ENCODE data around the gene LTA.

Gene LTA, protein sequence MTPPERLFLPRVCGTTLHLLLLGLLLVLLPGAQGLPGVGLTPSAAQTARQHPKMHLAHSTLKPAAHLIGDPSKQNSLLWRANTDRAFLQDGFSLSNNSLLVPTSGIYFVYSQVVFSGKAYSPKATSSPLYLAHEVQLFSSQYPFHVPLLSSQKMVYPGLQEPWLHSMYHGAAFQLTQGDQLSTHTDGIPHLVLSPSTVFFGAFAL

GRCh38 chr6:31572041-31572911 lies at the start of gene LTA:
Gene LTA, plus strand, starts transcription at chr6:31572289. Its CDS starts 454 bp downstream, at chr6:31572743.
- no peaks in the 10 kb centered on the region for H3K27me3 ChIP-seq
- peak within 1 kb of the TSS; percentile 84 for H3K9ac ChIP-seq
- peaks cover 99% of the 10 kb centered on the region for H3K4me1 ChIP-seq
- H3K4me3 ChIP-seq = peak within 1 kb of the TSS; percentile 61
- no peaks in the 10 kb centered on the region for H3K9me3 ChIP-seq
- peak within 1 kb of the TSS; percentile 94 for H3K27ac ChIP-seq
- peaks cover 7% of the 10 kb centered on the region for H3K36me3 ChIP-seq
- TF ChIP-seq Cebpa-rat (IDR thresholded peaks at IDR 0.05) = no peak
- 0 out of 2 replicates have a peak, but pooled peaks cover 7% of the 10 kb centered on the region for H4K20me1 ChIP-seq
- peak within 1 kb of the TSS; percentile 98 for H3K4me2 ChIP-seq

GRCh38 chr6:31525553-31525931 lies 46.5 kb upstream of the LTA start:
- Histone ChIP-seq H3K9ac (no peak overlapping the region), H3K4me2 (no peak overlapping the region)

DNA sequence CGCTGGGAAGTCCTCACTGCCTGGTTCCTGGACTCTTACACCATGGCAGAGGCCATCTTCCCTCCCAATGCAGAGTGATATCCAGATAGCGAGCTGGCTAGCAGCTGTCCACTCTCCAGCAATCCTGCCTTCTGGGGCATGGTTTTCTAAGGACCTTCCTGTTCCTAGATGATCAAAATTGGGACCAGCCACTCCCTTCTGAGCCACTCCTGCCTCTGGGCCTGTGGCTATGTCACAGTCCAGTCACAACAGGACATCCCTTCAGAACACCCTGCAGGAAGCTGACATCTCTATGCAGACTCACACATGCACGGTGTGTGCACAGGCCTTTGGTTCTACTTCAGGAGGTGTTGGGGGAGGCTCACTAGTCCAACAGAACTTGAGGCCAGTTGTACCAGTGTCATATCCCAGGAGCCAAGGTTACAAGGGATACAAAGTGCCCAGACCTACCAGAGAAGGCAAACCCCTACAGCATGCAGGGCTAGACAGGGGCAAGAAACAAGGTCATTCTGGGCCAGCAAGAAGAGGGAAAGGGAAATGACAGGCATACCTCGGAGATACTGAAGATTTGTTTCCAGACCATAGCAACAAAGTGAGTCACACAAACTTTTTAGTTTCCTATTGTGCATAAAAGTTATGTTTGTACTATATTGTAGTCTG lies 46.0 kb upstream of the LTA start:
- Histone ChIP-seq H3K27ac (no peak overlapping the region), H3K4me1 (no peaks in the 10 kb centered on the region), H3K27me3 (no peaks in the 10 kb centered on the region), H3K9ac (no peak overlapping the region), H3K4me3 (no peak overlapping the region), H3K9me3 (no peaks in the 10 kb centered on the region), H4K20me1 (peaks cover 26% of the 10 kb centered on the region), H3K4me2 (no peak overlapping the region), H3K36me3 (peaks cover 21% of the 10 kb centered on the region)
- TF ChIP-seq Cebpa-rat (IDR thresholded peaks at IDR 0.05) = no peak

More at GRCh38 chr6:31525553-31525931, 46.5 kb upstream of the LTA start:
- no peak overlapping the region for H3K27ac ChIP-seq
- H3K27me3 ChIP-seq = no peaks in the 10 kb centered on the region
- H3K9me3 ChIP-seq = no peaks in the 10 kb centered on the region
- peaks cover 20% of the 10 kb centered on the region for H4K20me1 ChIP-seq
- no peaks in the 10 kb centered on the region for H3K4me1 ChIP-seq
- H3K4me3 ChIP-seq = no peak overlapping the region
- no peak for TF ChIP-seq Cebpa-rat (IDR thresholded peaks at IDR 0.05)
- peaks cover 16% of the 10 kb centered on the region for H3K36me3 ChIP-seq

GRCh38 chr6:31528307-31528777 lies 43.7 kb upstream of the LTA start:
- no peak overlapping the region for H3K4me3 ChIP-seq
- H3K9me3 ChIP-seq = no peaks in the 10 kb centered on the region
- no peaks in the 10 kb centered on the region for H3K4me1 ChIP-seq
- no peak for TF ChIP-seq Cebpa-rat (IDR thresholded peaks at IDR 0.05)
- H3K27me3 ChIP-seq = no peaks in the 10 kb centered on the region
- peaks cover 43% of the 10 kb centered on the region for H3K36me3 ChIP-seq
- H3K27ac ChIP-seq = no peak overlapping the region
- peaks cover 48% of the 10 kb centered on the region for H4K20me1 ChIP-seq
- no peak overlapping the region for H3K4me2 ChIP-seq
- H3K9ac ChIP-seq = no peak overlapping the region

- H3K27ac ChIP-seq = no peak within 1 kb of the TSS
- peaks cover 53% of the 10 kb centered on the region for H4K20me1 ChIP-seq
- TF ChIP-seq Cebpa-rat (IDR thresholded peaks at IDR 0.05) = no peak
- H3K36me3 ChIP-seq = peaks cover 48% of the 10 kb centered on the region
- H3K9me3 ChIP-seq = no peaks in the 10 kb centered on the region
- H3K4me3 ChIP-seq = no peak within 1 kb of the TSS
- H3K4me1 ChIP-seq = no peaks in the 10 kb centered on the region
- H3K27me3 ChIP-seq = no peaks in the 10 kb centered on the region
- no peak within 1 kb of the TSS for H3K9ac ChIP-seq
- H3K4me2 ChIP-seq = no peak within 1 kb of the TSS
Observed at GRCh38 chr6:31528821-31529328, 43.2 kb upstream of the LTA start, which contains the start of gene MCCD1. Gene MCCD1, plus strand, starts transcription at chr6:31528962. Its CDS starts 53 bp downstream, at chr6:31529015.

DNA sequence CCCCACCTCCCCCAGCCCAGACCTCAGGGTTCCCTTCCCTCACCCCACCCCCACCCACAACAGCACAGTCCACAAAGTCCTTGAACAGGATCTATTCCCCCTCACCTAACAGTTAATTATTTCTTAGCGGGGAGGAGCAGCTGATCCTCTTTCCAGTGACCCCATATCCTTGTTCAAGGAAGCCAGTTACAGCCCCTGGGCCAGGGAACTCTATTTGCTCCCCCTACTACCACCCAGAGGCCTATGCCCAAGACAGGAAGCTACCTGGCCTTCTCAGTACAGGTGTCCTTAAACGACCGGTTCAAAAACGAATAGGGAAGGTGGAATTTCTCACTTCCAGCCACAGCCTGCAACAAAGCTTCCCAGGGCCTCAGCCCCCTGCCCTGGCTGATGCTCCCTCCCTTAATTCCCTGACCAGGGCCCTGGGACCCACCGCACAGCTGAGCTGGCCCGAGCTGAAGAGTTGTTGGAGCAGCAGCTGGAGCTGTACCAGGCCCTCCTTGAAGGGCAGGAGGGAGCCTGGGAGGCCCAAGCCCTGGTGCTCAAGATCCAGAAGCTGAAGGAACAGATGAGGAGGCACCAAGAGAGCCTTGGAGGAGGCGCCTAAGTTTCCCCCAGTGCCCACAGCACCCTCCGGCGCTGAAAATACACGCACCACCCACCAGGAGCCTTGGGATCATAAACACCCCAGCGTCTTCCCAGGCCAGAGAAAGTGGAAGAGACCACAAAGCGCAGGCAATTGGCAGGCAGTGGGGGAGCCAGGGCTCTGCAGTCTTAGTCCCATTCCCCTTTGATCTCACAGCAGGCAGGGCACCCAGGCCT lies 42.5 kb upstream of the LTA start:
- H4K20me1 ChIP-seq = peaks cover 60% of the 10 kb centered on the region
- no peak for TF ChIP-seq Cebpa-rat (IDR thresholded peaks at IDR 0.05)
- H3K27ac ChIP-seq = no peak overlapping the region
- H3K9ac ChIP-seq = no peak overlapping the region
- H3K27me3 ChIP-seq = no peaks in the 10 kb centered on the region
- H3K9me3 ChIP-seq = no peaks in the 10 kb centered on the region
- no peaks in the 10 kb centered on the region for H3K4me1 ChIP-seq
- H3K4me2 ChIP-seq = no peak overlapping the region
- H3K4me3 ChIP-seq = no peak overlapping the region
- peaks cover 55% of the 10 kb centered on the region for H3K36me3 ChIP-seq

DNA sequence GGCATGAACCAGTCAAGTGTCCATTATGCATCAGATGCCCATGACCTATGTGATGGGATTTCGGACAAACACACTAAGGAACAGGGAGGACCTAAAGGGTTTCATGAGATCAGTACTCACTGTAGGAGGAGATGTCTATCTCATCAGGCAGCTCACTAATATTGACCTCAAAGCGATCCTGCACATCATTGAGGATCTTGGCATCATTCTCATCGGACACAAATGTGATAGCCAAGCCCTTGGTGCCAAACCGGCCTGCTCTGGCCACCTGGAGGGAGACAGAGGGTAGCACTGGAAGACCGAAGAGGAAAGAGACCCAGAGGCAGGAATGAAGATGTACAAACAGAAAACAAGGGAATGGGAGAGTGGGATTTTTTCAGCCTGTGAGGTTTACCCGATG lies 41.4 kb upstream of the LTA start:
- Histone ChIP-seq H3K4me3 (no peak overlapping the region), H3K27me3 (no peaks in the 10 kb centered on the region), H3K4me2 (no peak overlapping the region), H3K9ac (no peak overlapping the region), H3K36me3 (peaks cover 66% of the 10 kb centered on the region), H3K9me3 (no peaks in the 10 kb centered on the region), H3K27ac (no peak overlapping the region), H3K4me1 (no peaks in the 10 kb centered on the region), H4K20me1 (peaks cover 71% of the 10 kb centered on the region)
- TF ChIP-seq Cebpa-rat (IDR thresholded peaks at IDR 0.05) = no peak

DNA sequence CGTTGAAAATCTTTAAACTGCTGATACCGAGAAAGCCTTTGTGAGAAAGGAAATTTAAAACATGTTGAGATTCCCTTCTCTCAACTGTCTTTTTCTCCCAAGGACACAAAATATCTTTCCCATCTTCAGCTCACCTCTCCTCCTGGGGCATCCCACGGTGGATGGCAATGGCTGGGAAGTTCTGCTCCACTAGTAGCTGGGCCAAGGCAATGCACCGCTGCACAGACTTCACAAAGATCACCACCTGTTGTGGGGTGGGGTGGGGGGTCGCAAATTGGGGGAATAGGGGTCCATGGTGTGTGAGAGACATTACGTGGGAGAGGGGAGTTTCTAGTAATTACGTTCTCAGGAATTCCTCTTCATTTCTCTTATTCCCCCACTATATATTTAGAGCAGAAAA lies 40.9 kb upstream of the LTA start:
- TF ChIP-seq Cebpa-rat (IDR thresholded peaks at IDR 0.05) = no peak
- Histone ChIP-seq H3K4me1 (no peaks in the 10 kb centered on the region), H3K4me2 (no peak overlapping the region), H3K27ac (no peak overlapping the region), H3K9me3 (no peaks in the 10 kb centered on the region), H3K9ac (no peak overlapping the region), H3K27me3 (no peaks in the 10 kb centered on the region), H3K36me3 (peaks cover 71% of the 10 kb centered on the region), H4K20me1 (peaks cover 76% of the 10 kb centered on the region), H3K4me3 (no peak overlapping the region)

Measured in BLaER1 (cell line).